Naive B cell (primary cell): ENCODE data around the gene TES. TPM values are rescaled to one million over a fixed set of nuclear protein-coding genes. Genes with fewer than 3 reads are reported as not detected.

ENCODE experiments used
- ATAC-seq, 2 donors: fragments of 150-1000 bp; cut with Tn5 transposase; 2 replicates each; pipeline ENCODE4 v1.10.0; 2021; ENCODE audit warnings: low read depth in 2 of 2, mild to moderate bottlenecking in 2 of 2, moderate library complexity in 2 of 2
- DNase-seq: peaks from one replicate; pipeline ENCODE4 v3.0.0; 2022
- H3K27ac Mint-ChIP-seq, 6 donors: one replicate each; pipeline ENCODE4 v1.8.0; 2020 to 2022; ENCODE audit warnings: mild to moderate bottlenecking in 6 of 6, mixed read lengths in 6 of 6, moderate library complexity in 5 of 6, inconsistent platforms in 2 of 6
- H3K27me3 Mint-ChIP-seq, 3 donors: one replicate each; pipeline ENCODE4 v1.8.0; 2021 to 2022; ENCODE audit warnings: mixed read lengths in 3 of 3, mild to moderate bottlenecking in 1 of 3
- H3K36me3 Mint-ChIP-seq, 2 donors: one replicate each; pipeline ENCODE4 v1.8.0; 2020 to 2022; ENCODE audit warnings: mixed read lengths in 2 of 2, inconsistent platforms in 1 of 2, mild to moderate bottlenecking in 1 of 2
- H3K4me1 Mint-ChIP-seq, 3 donors: one replicate each; pipeline ENCODE4 v1.8.0; 2020 to 2022; ENCODE audit warnings: mixed read lengths in 3 of 3, inconsistent platforms in 1 of 3, mild to moderate bottlenecking in 1 of 3, moderate library complexity in 1 of 3
- H3K4me3 Mint-ChIP-seq, 8 donors: one replicate each; pipeline ENCODE4 v1.8.0; 2020 to 2022; ENCODE audit warnings: mild to moderate bottlenecking in 8 of 8, mixed read lengths in 8 of 8, moderate library complexity in 8 of 8, inconsistent platforms in 2 of 8
- H3K9me3 Mint-ChIP-seq, 7 donors: one replicate each; pipeline ENCODE4 v1.8.0; 2020 to 2022; ENCODE audit warnings: mixed read lengths in 7 of 7, mild to moderate bottlenecking in 5 of 7, inconsistent platforms in 2 of 7, moderate library complexity in 1 of 7
- polyA plus RNA-seq, 6 donors: library from polyadenylated mRNA; unstranded; fragments of 300-500 nt; fragmentation: Illumina TruSeq; gene quantifications; one replicate each; pipeline ENCODE4 v1.2.3, GENCODE V29; 2021; ENCODE audit warnings: low read depth in 6 of 6

Gene TES
- polyA plus RNA-seq, 6 donors from 2014 or later, result 98.1 to 195 (median 133) TPM

GRCh38 chr7:116216956-116217571, 6.7 kb downstream of the TES start:
- ATAC-seq (no peak), DNase-seq (no peak)
- Mint-ChIP-seq H3K27me3 (no peaks in the 10 kb centered on the region), H3K9me3 (no peaks in the 10 kb centered on the region), H3K4me3 (no peak overlapping the region), H3K27ac (no peak overlapping the region), H3K36me3 (no peaks in the 10 kb centered on the region), H3K4me1 (peaks cover 53 to 82% (median 71%) of the 10 kb centered on the region in 3 donors)

GRCh38 chr7:116218051-116218645, 7.8 kb downstream of the TES start:
- peak overlapping the region in 2 of 8 donors; percentile 25 to 28 for H3K4me3 Mint-ChIP-seq

GRCh38 chr7:116218747-116219146, 8.4 kb downstream of the TES start:
- peak overlapping the region in 2 of 6 donors; percentile 53 to 93 for H3K27ac Mint-ChIP-seq
- H3K36me3 Mint-ChIP-seq, result no peaks in the 10 kb centered on the region
- H3K9me3 Mint-ChIP-seq, result no peaks in the 10 kb centered on the region
- no peaks in the 10 kb centered on the region for H3K27me3 Mint-ChIP-seq
- H3K4me3 Mint-ChIP-seq, result no peak overlapping the region
- H3K4me1 Mint-ChIP-seq, result peaks cover 53 to 80% (median 68%) of the 10 kb centered on the region in 3 donors
- no peak for DNase-seq
- no peak for ATAC-seq

More at GRCh38 chr7:116218051-116218645, 7.8 kb downstream of the TES start:
- Mint-ChIP-seq H3K4me1 (peaks cover 51 to 79% (median 68%) of the 10 kb centered on the region in 3 donors), H3K9me3 (no peaks in the 10 kb centered on the region), H3K27me3 (no peaks in the 10 kb centered on the region), H3K27ac (peak overlapping the region in 3 of 6 donors; percentile 34 to 93 (median 53)), H3K36me3 (no peaks in the 10 kb centered on the region)
- DNase-seq (no peak), ATAC-seq (no peak)

- H3K27me3 Mint-ChIP-seq, result no peaks in the 10 kb centered on the region
- ATAC-seq (no peak), DNase-seq (no peak)
- no peaks in the 10 kb centered on the region for H3K9me3 Mint-ChIP-seq
- H3K27ac Mint-ChIP-seq, result peak overlapping the region in 2 of 6 donors; percentile 22 to 71
- peaks cover 53 to 80% (median 68%) of the 10 kb centered on the region in 3 donors for H3K4me1 Mint-ChIP-seq
- peak overlapping the region in 1 of 8 donors; percentile 35 for H3K4me3 Mint-ChIP-seq
- no peaks in the 10 kb centered on the region for H3K36me3 Mint-ChIP-seq
These were observed 8.9 kb downstream of the TES start for GRCh38 chr7:116219288-116219687.

GRCh38 chr7:116219834-116220233, 9.5 kb downstream of the TES start:
- peaks cover 54 to 80% (median 68%) of the 10 kb centered on the region in 3 donors for H3K4me1 Mint-ChIP-seq
- no peaks in the 10 kb centered on the region for H3K27me3 Mint-ChIP-seq
- H3K27ac Mint-ChIP-seq, result no peak overlapping the region
- no peaks in the 10 kb centered on the region for H3K9me3 Mint-ChIP-seq
- ATAC-seq, result no peak
- H3K4me3 Mint-ChIP-seq, result no peak overlapping the region
- no peaks in the 10 kb centered on the region for H3K36me3 Mint-ChIP-seq
- DNase-seq, result no peak

- H3K9me3 Mint-ChIP-seq, result no peaks in the 10 kb centered on the region
- DNase-seq (no peak), ATAC-seq (no peak)
- H3K27me3 Mint-ChIP-seq, result no peaks in the 10 kb centered on the region
- no peak overlapping the region for H3K27ac Mint-ChIP-seq
- H3K4me1 Mint-ChIP-seq, result peaks cover 60 to 72% (median 66%) of the 10 kb centered on the region in 3 donors
- no peaks in the 10 kb centered on the region for H3K36me3 Mint-ChIP-seq
- no peak overlapping the region for H3K4me3 Mint-ChIP-seq
These were observed 12.2 kb downstream of the TES start for GRCh38 chr7:116222501-116222900.

- H3K36me3 Mint-ChIP-seq, result no peaks in the 10 kb centered on the region
- H3K27me3 Mint-ChIP-seq, result no peaks in the 10 kb centered on the region
- H3K4me3 Mint-ChIP-seq, result peak overlapping the region in 3 of 8 donors; percentile 17 to 66 (median 21)
- H3K4me1 Mint-ChIP-seq, result peaks cover 55 to 72% (median 56%) of the 10 kb centered on the region in 3 donors
- no peaks in the 10 kb centered on the region for H3K9me3 Mint-ChIP-seq
- ATAC-seq (peak; percentile 60 to 67), DNase-seq (no peak)
- peak overlapping the region in 1 of 6 donors; percentile 61 for H3K27ac Mint-ChIP-seq
These were observed 13.2 kb downstream of the TES start for GRCh38 chr7:116223588-116223987.

GRCh38 chr7:116224492-116225098, 14.3 kb downstream of the TES start:
- peaks cover 54 to 73% (median 55%) of the 10 kb centered on the region in 3 donors for H3K4me1 Mint-ChIP-seq
- ATAC-seq (peak; percentile 36 to 64), DNase-seq (no peak)
- peak overlapping the region in 5 of 8 donors; percentile 19 to 66 (median 38) for H3K4me3 Mint-ChIP-seq
- H3K27ac Mint-ChIP-seq, result peak overlapping the region in 3 of 6 donors; percentile 23 to 61 (median 47)
- no peaks in the 10 kb centered on the region for H3K9me3 Mint-ChIP-seq
- H3K27me3 Mint-ChIP-seq, result no peaks in the 10 kb centered on the region
- H3K36me3 Mint-ChIP-seq, result no peaks in the 10 kb centered on the region

- no peak for ATAC-seq
- H3K27me3 Mint-ChIP-seq, result no peaks in the 10 kb centered on the region
- no peak for DNase-seq
- no peak overlapping the region for H3K4me3 Mint-ChIP-seq
- no peaks in the 10 kb centered on the region for H3K36me3 Mint-ChIP-seq
- H3K4me1 Mint-ChIP-seq, result peaks cover 66 to 78% (median 66%) of the 10 kb centered on the region in 3 donors
- H3K9me3 Mint-ChIP-seq, result no peaks in the 10 kb centered on the region
- peak overlapping the region in 1 of 6 donors; percentile 29 for H3K27ac Mint-ChIP-seq
These were observed 15.5 kb downstream of the TES start for GRCh38 chr7:116225860-116226259.

- DNase-seq (no peak), ATAC-seq (no peak)
- Mint-ChIP-seq H3K4me3 (no peak overlapping the region), H3K9me3 (no peaks in the 10 kb centered on the region), H3K27ac (peak overlapping the region in 2 of 6 donors; percentile 29 to 40), H3K4me1 (peaks cover 63 to 82% (median 68%) of the 10 kb centered on the region in 3 donors), H3K27me3 (no peaks in the 10 kb centered on the region), H3K36me3 (no peaks in the 10 kb centered on the region)
These were observed 16.3 kb downstream of the TES start for GRCh38 chr7:116226664-116227063.

- Mint-ChIP-seq H3K4me1 (peaks cover 52 to 79% (median 57%) of the 10 kb centered on the region in 3 donors), H3K27ac (peak overlapping the region in 2 of 6 donors; percentile 34), H3K4me3 (no peak overlapping the region), H3K9me3 (no peaks in the 10 kb centered on the region), H3K27me3 (no peaks in the 10 kb centered on the region), H3K36me3 (no peaks in the 10 kb centered on the region)
- ATAC-seq (no peak), DNase-seq (no peak)
These were observed 17.4 kb downstream of the TES start for GRCh38 chr7:116227678-116228239.

- Mint-ChIP-seq H3K36me3 (no peaks in the 10 kb centered on the region), H3K27ac (no peak overlapping the region), H3K9me3 (no peaks in the 10 kb centered on the region), H3K27me3 (no peaks in the 10 kb centered on the region), H3K4me1 (peaks cover 51 to 77% (median 54%) of the 10 kb centered on the region in 3 donors), H3K4me3 (no peak overlapping the region)
- DNase-seq, result no peak
- ATAC-seq, result no peak
These were observed 17.9 kb downstream of the TES start for GRCh38 chr7:116228241-116228640.

- Mint-ChIP-seq H3K4me1 (peaks cover 40 to 69% (median 43%) of the 10 kb centered on the region in 3 donors), H3K4me3 (peak overlapping the region in 1 of 8 donors; percentile 17), H3K9me3 (no peaks in the 10 kb centered on the region), H3K27ac (peak overlapping the region in 2 of 6 donors; percentile 16 to 31), H3K36me3 (no peaks in the 10 kb centered on the region), H3K27me3 (no peaks in the 10 kb centered on the region)
- ATAC-seq, result peak in 1 of 2 donors; percentile 37
- no peak for DNase-seq
These were observed 19.0 kb downstream of the TES start for GRCh38 chr7:116229366-116229765.
